Activated CD4-positive, alpha-beta T cell treated with anti-CD3 and anti-CD28 coated beads, Interleukin-2, amount 10 ng/mL, durations not matched to agents 7 days and 5 days (primary cell): Measurements from ENCODE around the gene PLAU. TPM values are rescaled to one million over a fixed set of nuclear protein-coding genes. Genes with fewer than 3 reads are reported as not detected.

Source experiments
- CTCF ChIA-PET: fragments of 350-600 bp; sonication (Branson Sonifier 250); formaldehyde crosslinking; loops from one replicate; lab custom pipeline; 2021; ENCODE audit warnings: antibody characterized with exemption; lab: Charles Lee
- POLR2A ChIA-PET: fragments of 350-600 bp; sonication (Branson Sonifier 250); formaldehyde crosslinking; loops from one replicate; lab custom pipeline; 2021; ENCODE audit warnings: antibody characterized with exemption; lab: Charles Lee
- DNase-seq: peaks from one replicate; pipeline ENCODE4 v3.0.0-alpha.2; 2020
- H3K27ac Mint-ChIP-seq: one replicate; pipeline ENCODE4 v1.8.0; 2021; ENCODE audit warnings: mild to moderate bottlenecking, moderate library complexity, mixed read lengths
- H3K27me3 Mint-ChIP-seq: one replicate; pipeline ENCODE4 v1.8.0; 2021; ENCODE audit warnings: mixed read lengths
- H3K36me3 Mint-ChIP-seq: one replicate; pipeline ENCODE4 v1.8.0; 2021; ENCODE audit warnings: low read depth, mixed read lengths
- H3K4me1 Mint-ChIP-seq: one replicate; pipeline ENCODE4 v1.8.0; 2021; ENCODE audit warnings: mixed read lengths
- H3K4me3 Mint-ChIP-seq: one replicate; pipeline ENCODE4 v1.8.0; 2021; ENCODE audit warnings: mild to moderate bottlenecking, moderate library complexity, mixed read lengths
- H3K9me3 Mint-ChIP-seq: one replicate; pipeline ENCODE4 v1.8.0; 2021; ENCODE audit warnings: mixed read lengths
- total RNA-seq, 2 experiments: library from RNA; stranded (reverse); gene quantifications; one replicate each; pipeline ENCODE4 v1.2.3, GENCODE V29; 2021

The PLAU gene
- total RNA-seq, 2 experiments from 2014 or later, result 0.89 to 0.96 TPM

- Mint-ChIP-seq H3K27me3 (no peaks in the 10 kb centered on the region), H3K9me3 (no peaks in the 10 kb centered on the region), H3K36me3 (peaks cover 46% of the 10 kb centered on the region), H3K4me3 (peak overlapping the region; percentile 77), H3K4me1 (peaks cover 77% of the 10 kb centered on the region), H3K27ac (no peak overlapping the region)
- CTCF ChIA-PET, result no interaction called here
- POLR2A ChIA-PET, result no interaction called here
- DNase-seq, result no peak
Measured at GRCh38 chr10:73871295-73872189, 39.4 kb upstream of the PLAU start.

GRCh38 chr10:73872190-73872710 lies 38.7 kb upstream of the PLAU start:
- DNase-seq, result no peak
- Mint-ChIP-seq H3K36me3 (peaks cover 46% of the 10 kb centered on the region), H3K4me1 (peaks cover 75% of the 10 kb centered on the region), H3K27me3 (no peaks in the 10 kb centered on the region), H3K9me3 (no peaks in the 10 kb centered on the region), H3K4me3 (peak overlapping the region; percentile 77), H3K27ac (no peak overlapping the region)
- POLR2A ChIA-PET, result no interaction called here
- CTCF ChIA-PET, result no interaction called here

DNA sequence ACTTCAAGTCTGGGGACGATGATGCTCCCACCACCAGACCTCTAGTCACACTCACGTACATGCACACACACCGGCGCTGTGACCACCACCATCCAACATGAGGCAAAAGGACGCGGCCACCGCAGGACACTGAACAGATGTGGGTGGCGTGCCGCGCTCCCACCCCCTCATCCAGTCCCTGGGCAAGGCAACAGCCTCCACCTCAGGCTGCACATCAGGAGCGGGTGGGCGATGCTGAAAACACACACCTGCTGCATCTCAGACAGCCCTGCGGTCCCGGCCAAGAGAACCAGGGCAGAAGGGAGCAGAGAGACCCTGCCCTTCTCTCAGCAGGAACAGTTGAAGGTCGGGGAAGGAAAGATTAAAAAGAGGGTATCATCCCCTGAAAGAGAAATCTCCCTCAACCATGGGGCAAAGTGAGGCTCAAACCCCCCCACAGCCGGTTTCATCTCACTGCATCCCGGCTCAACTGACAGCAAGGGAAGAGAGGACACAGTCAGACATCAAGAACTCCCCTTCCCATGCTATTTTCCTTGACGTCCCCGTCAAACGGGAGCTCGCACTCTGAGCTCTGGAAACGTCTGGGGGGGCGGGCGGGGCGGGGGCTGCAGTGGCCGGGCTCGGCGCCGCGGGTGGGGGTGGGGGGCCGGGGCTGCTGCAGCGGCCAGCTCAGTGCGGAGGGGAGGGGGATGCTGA lies 37.6 kb upstream of the PLAU start:
- Mint-ChIP-seq H3K9me3 (no peaks in the 10 kb centered on the region), H3K27me3 (no peaks in the 10 kb centered on the region), H3K4me3 (peak overlapping the region; percentile 77), H3K36me3 (peaks cover 41% of the 10 kb centered on the region), H3K27ac (peak overlapping the region; percentile 65), H3K4me1 (peaks cover 71% of the 10 kb centered on the region)
- ChIA-PET POLR2A (no interaction called here), CTCF (interaction anchor here (1.0 to 9.9 kb wide), 3 partner anchors 10 to 25 kb away, joined by 4 to 212 read pairs (median 4); no protein-coding TSS in a partner anchor)
- no peak for DNase-seq

GRCh38 chr10:73873838-73874215 lies 37.1 kb upstream of the PLAU start:
- Mint-ChIP-seq H3K9me3 (no peaks in the 10 kb centered on the region), H3K27ac (no peak overlapping the region), H3K4me1 (peaks cover 66% of the 10 kb centered on the region), H3K36me3 (peaks cover 38% of the 10 kb centered on the region), H3K4me3 (peak overlapping the region; percentile 75), H3K27me3 (no peaks in the 10 kb centered on the region)
- CTCF ChIA-PET, result interaction anchor here (1.0 to 9.9 kb wide), 5 partner anchors 11 to 61 kb away, joined by 3 to 212 read pairs (median 4); no protein-coding TSS in a partner anchor
- no peak for DNase-seq
- POLR2A ChIA-PET, result no interaction called here

GRCh38 chr10:73874267-73875138 lies 36.4 kb upstream of the PLAU start, which contains the start of gene CAMK2G:
TSS of gene CAMK2G (minus strand) at chr10:73874555. CDS start at chr10:73874461, 94 bp downstream.
- POLR2A ChIA-PET, result no interaction called here
- peak; percentile 88 for DNase-seq
- Mint-ChIP-seq H3K27me3 (no peaks in the 10 kb centered on the region), H3K4me1 (peaks cover 66% of the 10 kb centered on the region), H3K9me3 (no peaks in the 10 kb centered on the region), H3K36me3 (peaks cover 37% of the 10 kb centered on the region), H3K27ac (peak within 1 kb of the TSS; percentile 89), H3K4me3 (peak within 1 kb of the TSS; percentile 77)
- CTCF ChIA-PET, result interaction anchor here (1.1 to 9.9 kb wide), 4 partner anchors 13 to 61 kb away, joined by 3 to 212 read pairs (median 4); no protein-coding TSS in a partner anchor

DNA sequence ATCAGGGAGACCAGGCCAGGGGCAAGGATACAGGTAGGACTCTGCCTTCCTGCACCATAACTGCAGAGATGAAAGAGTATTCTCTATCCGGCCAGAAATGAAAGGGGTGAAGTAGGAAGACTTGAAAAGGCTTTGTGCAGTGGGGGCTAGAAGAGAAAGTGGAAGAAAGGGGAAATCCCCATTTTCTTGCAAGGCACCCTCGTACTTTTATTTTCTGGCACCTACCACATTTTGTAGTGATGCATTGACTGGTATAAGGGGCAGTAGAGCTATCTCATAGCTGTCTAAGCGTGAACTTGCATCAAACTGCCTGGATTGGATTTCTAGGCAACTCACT lies 35.8 kb upstream of the PLAU start:
- H3K27me3 Mint-ChIP-seq, result no peaks in the 10 kb centered on the region
- POLR2A ChIA-PET, result no interaction called here
- H3K4me1 Mint-ChIP-seq, result peaks cover 71% of the 10 kb centered on the region
- CTCF ChIA-PET, result interaction anchor here (1.0 to 9.9 kb wide), 3 partner anchors 14 to 27 kb away, joined by 3 to 212 read pairs (median 5); no protein-coding TSS in a partner anchor
- H3K36me3 Mint-ChIP-seq, result peaks cover 32% of the 10 kb centered on the region
- H3K27ac Mint-ChIP-seq, result peak overlapping the region; percentile 89
- peak; percentile 65 for DNase-seq
- H3K4me3 Mint-ChIP-seq, result peak overlapping the region; percentile 76
- H3K9me3 Mint-ChIP-seq, result no peaks in the 10 kb centered on the region

- no peak for DNase-seq
- no peak overlapping the region for H3K27ac Mint-ChIP-seq
- H3K36me3 Mint-ChIP-seq, result peaks cover 23% of the 10 kb centered on the region
- ChIA-PET POLR2A (no interaction called here), CTCF (interaction anchor here (1.0 to 9.9 kb wide), 4 partner anchors 11 to 28 kb away, joined by 3 to 212 read pairs (median 4); no protein-coding TSS in a partner anchor)
- H3K4me3 Mint-ChIP-seq, result peak overlapping the region; percentile 35
- H3K4me1 Mint-ChIP-seq, result peaks cover 64% of the 10 kb centered on the region
- no peaks in the 10 kb centered on the region for H3K27me3 Mint-ChIP-seq
- no peaks in the 10 kb centered on the region for H3K9me3 Mint-ChIP-seq
Measured at GRCh38 chr10:73876157-73876556, 34.8 kb upstream of the PLAU start.

DNA sequence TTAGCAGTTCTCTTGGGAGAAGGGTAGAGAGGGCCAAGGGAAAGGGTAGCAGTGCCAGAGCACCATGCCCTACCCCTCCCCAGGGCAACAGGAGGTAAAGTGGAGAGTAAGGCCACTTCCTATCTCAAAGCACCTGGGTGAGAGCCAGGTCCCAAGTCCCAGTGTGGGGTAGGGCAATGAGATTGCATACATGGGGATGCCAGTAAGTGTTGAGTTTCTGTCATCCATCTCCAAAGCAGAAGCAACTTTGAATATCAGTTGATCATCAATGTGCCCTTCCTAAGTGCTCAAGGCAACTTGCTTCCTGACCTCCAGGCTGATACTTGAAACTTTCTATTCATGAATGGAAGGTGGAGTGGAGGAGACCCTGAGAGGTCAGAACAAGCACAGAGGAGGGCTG lies 34.4 kb upstream of the PLAU start:
- Mint-ChIP-seq H3K36me3 (peaks cover 18% of the 10 kb centered on the region), H3K9me3 (no peaks in the 10 kb centered on the region), H3K27me3 (no peaks in the 10 kb centered on the region), H3K4me1 (peaks cover 60% of the 10 kb centered on the region), H3K4me3 (no peak overlapping the region), H3K27ac (no peak overlapping the region)
- CTCF ChIA-PET, result interaction anchor here (0.6 to 9.9 kb wide), 6 partner anchors 10 to 1344 kb away, joined by 3 to 212 read pairs (median 6); no protein-coding TSS in a partner anchor
- DNase-seq, result no peak
- POLR2A ChIA-PET, result interaction anchor here (0.7 kb wide), 1 partner anchor 38 kb away, joined by 10 read pairs; no protein-coding TSS in a partner anchor

GRCh38 chr10:73876971-73877370 lies 34.0 kb upstream of the PLAU start:
- peaks cover 56% of the 10 kb centered on the region for H3K4me1 Mint-ChIP-seq
- ChIA-PET CTCF (interaction anchor here (0.6 to 9.9 kb wide), 8 partner anchors 9 to 1343 kb away, joined by 3 to 212 read pairs (median 6); no protein-coding TSS in a partner anchor), POLR2A (interaction anchor here (0.7 kb wide), 1 partner anchor 39 kb away, joined by 10 read pairs; no protein-coding TSS in a partner anchor)
- no peaks in the 10 kb centered on the region for H3K9me3 Mint-ChIP-seq
- peaks cover 14% of the 10 kb centered on the region for H3K36me3 Mint-ChIP-seq
- no peaks in the 10 kb centered on the region for H3K27me3 Mint-ChIP-seq
- H3K4me3 Mint-ChIP-seq, result no peak overlapping the region
- no peak for DNase-seq
- H3K27ac Mint-ChIP-seq, result peak overlapping the region; percentile 69

DNA sequence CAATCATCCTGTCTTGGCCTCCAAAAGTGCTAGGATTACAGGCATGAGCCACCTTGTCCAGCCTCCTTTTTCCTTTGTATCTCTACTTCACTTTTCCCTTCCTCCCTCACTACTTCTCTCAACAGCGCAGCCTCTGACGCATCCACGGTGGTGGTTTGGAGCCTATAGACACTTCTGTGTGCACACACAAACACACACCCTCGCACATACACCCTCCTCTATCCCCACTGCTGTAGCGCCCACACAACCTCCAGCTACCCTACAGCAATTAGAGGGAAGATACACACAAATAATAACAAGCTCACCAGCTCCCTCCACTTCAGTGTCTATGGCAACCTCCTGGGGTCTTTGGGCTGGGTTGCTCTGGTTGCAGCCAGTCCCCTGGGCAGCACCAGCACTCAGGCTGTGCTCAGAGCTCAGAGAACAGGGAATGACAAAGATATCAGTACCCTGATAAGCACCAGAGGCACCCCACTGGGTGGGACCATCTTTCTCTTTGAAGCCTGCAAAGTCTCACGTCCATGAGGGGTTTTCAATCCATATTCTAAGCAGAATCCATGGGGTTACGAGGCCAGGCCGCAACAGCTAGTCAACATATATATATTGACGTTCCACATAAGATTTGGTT lies 33.3 kb upstream of the PLAU start:
- ChIA-PET POLR2A (no interaction called here), CTCF (interaction anchor here (1.1 to 9.9 kb wide), 6 partner anchors 9 to 63 kb away, joined by 3 to 212 read pairs (median 37); no protein-coding TSS in a partner anchor)
- H3K4me1 Mint-ChIP-seq, result peaks cover 49% of the 10 kb centered on the region
- no peaks in the 10 kb centered on the region for H3K9me3 Mint-ChIP-seq
- H3K27ac Mint-ChIP-seq, result peak overlapping the region; percentile 69
- no peak overlapping the region for H3K4me3 Mint-ChIP-seq
- H3K27me3 Mint-ChIP-seq, result no peaks in the 10 kb centered on the region
- DNase-seq, result no peak
- H3K36me3 Mint-ChIP-seq, result peaks cover 8% of the 10 kb centered on the region

DNA sequence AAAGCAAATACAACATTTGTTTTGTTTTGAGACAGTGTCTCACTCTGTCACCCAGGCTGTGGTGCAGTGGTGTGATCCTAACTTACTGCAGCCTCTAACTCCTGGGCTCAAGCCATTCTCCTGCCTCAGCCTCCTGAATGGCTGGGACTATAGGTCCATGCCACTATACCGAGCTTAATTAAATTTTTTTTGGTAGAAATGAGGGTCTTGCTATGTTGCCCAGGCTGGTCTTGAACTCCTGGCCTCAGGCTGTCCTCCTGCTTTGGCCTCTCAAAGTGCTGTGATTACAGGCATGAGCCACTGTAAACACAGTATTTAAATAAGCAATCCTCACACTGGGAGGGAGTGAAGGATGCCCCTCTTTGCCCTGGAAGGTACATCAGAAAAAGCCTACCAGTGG lies 32.6 kb upstream of the PLAU start:
- Mint-ChIP-seq H3K36me3 (peaks cover 3% of the 10 kb centered on the region), H3K27ac (no peak overlapping the region), H3K9me3 (no peaks in the 10 kb centered on the region), H3K4me3 (no peak overlapping the region), H3K27me3 (no peaks in the 10 kb centered on the region), H3K4me1 (peaks cover 42% of the 10 kb centered on the region)
- POLR2A ChIA-PET, result interaction anchor here (0.6 kb wide), 1 partner anchor 21 kb away, joined by 4 read pairs; no protein-coding TSS in a partner anchor
- DNase-seq, result no peak
- CTCF ChIA-PET, result interaction anchor here (1.2 to 9.9 kb wide), 12 partner anchors 9 to 106 kb away, joined by 3 to 212 read pairs (median 18); a partner anchor contains a TSS
